GM19025 (cell line): ENCODE data around the gene PRDM4.
"Not testable (repeated sequence)": the region's sequence is repeated elsewhere in the genome, so short reads cannot be mapped to it uniquely, and the experiment has no call there.

Source experiments
- ATAC-seq: cut with Tn5 transposase; IDR thresholded peaks from one replicate; pipeline ENCODE4 v1.9.1; 2021; ENCODE audit warnings: mild to moderate bottlenecking, low read depth, moderate library complexity; ENCODE audit not compliant: unreplicated experiment

PRDM4 gene

DNA sequence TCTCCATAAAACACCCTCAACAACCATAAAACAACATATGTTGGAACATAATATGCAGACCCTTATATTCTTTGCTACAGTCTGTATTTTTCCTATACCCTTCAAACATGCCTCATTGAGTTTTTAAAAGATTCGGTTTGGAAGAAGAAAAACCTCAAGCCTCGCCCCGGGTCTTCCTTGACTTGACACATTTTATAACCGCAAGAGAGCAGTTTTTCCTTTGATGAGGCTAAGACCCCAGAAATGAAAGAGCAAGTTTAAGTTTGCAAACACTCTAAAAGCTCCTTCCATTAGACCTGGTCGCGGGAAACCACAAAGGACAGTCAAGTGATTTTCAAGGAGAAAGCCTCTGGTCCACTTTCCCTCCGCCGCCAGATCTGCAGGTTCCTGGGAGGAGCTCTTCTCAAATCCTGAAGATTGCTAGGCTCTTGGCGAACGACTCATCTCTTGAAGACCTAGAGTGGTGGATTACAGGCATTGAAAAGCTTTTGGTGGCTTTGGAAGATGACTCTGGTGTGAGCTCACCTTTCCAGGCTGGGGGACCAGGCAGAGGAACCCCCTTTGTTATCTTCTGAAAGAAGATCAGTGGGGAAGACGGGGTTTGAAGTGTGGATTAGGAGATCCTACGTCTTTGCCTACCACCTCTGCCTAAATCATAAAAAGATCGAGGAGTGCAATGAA lies 13.6 kb upstream of the PRDM4 start, which contains the start of gene ASCL4:
ASCL4 (plus strand) TSS at position 356 of the 681 bp plus-strand sequence. CDS start 515 bp downstream, outside the sequence.
- ATAC-seq: no peak

DNA sequence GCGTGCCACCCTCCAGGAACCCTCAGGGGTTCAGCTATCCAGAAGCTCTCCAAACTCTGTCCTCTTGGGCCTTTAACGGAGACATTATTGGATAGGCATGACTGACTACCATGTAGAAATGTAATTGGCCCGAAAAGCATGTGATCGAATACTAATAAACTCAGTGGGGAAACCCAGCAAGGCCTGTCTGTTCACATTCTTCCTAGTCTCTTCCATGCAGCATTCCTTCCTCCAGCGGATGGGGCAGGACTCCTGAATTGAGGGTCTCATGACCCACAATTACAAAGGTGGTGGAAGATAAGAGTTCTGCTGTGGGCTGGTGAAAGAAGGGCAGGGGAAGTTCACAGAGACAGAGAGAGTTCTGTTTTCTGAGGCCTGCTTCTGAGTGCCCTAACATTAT lies 6.5 kb upstream of the PRDM4 start:
- ATAC-seq: no peak

DNA sequence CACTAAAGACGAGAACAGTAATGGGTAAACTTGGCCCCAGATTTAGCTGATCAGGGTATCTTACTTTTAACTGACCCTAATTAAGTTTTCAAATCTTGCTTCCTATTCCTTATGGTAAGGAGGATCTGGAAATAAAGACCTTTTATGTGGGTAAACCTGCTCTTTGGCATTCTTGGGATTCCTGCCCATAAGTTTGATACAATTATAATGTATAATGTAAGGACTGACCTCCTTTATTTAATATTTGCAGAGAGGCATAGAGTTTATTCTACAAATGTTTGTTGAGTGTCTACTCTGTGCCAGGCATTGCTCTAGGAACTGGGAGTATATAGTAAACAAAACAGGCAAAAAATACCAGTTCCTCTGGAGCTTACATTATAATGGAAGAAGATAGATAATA lies 4.4 kb upstream of the PRDM4 start:
- ATAC-seq: no peak

DNA sequence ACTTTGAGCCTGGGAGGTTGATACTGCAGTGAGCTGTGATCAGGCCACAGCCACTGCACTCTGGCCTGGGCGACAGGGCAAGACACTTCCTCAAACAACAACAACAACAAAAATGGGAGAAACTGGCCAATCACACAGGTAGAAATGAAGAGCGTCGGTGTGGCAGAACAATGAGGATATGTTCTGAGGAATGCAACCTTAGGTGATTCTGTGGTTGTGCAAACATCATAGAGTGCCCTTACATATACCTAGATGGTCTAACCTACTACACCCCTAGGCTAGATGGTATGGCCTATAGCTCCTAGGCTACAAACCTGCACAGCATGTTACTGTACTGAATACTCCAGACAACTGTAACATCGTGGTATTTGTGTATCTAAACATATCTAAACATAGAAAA lies 3.7 kb upstream of the PRDM4 start:
- ATAC-seq: no peak

DNA sequence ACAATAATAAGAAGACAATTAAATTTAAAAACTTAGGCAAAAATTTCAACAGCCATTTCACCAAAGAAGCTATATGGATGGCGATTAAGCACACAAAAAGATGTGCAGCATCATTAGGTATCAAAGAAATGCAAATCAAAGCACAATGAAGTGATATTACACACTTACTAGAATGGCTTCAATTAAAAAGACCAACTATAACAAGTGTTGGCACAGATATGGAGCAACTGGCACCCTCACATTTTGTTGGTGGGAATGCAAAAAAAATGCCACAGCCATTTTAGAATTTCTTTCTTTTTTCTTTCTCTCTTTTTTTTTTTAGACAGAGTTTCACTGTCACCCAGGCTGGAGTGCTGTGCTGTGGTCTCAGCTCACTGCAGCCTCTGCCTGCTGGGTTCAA lies 1.9 kb upstream of the PRDM4 start:
- ATAC-seq: no peak

DNA sequence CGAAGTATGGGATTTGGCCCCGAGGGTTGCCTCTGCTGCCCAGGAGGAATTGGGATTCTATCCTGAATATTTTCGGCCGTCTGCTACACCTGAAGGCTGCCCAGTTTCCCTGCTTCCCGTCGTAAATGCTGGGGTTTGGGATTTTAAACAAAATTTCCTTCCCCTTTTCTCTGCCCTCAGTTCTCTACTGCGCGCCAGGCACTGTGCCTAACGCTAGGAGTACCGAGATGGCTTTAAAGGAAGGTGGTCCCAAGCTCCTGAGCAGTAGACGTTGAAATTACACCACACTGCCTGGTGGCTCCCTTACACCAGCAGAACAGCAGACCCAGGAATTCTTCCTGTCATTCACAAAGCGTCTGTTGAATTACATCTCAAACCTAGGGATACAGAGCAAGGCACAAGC lies 566 bp upstream of the PRDM4 start:
- ATAC-seq: no peak

DNA sequence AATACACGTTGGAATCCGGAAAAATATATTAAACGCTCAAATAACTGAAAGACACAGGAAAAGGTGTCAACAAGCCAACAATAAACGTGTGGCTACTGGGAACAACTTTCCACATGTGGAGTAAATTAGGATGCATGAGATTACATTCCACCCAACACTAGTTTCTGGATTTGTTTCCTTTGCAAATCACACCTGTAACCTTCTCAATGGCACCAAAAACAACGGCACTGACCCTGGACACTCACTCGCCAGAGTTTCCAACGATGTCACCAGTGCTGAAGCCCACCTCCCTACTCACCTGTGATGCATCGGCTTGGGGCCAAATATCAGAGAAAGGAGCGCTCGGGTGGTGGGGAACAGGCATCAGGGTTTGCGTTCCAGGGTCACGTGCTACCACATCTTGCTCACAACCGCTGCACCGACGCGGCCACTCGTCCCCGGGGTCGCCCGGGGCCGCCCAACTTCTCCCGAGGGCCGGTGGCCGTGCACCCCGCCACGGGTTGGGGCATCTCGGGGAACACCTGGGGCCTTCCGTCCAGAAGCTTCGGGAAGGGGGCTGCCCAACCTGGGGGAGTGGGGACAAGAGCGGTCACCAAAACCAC lies 629 bp downstream of the PRDM4 start:
- ATAC-seq: peak; percentile 7

DNA sequence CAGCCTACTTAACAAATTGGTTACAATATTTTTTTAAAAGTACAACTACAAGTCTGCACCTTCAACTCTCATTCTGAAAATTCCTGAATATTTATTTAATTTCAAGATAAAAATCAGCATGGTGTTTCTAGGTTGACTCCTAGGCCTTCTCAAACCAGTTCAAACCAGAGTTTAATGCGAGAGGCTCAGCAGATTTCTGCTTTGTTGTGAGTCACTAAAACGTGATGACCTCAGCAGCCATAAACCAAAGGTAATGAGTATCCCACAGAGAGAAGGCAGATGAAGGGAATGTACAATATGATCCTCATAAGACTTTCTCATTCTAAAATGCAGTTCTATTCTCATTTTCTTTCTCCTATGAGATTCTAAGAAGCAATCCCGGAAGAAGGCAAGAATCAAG lies 1.5 kb downstream of the PRDM4 start:
- ATAC-seq: no peak

DNA sequence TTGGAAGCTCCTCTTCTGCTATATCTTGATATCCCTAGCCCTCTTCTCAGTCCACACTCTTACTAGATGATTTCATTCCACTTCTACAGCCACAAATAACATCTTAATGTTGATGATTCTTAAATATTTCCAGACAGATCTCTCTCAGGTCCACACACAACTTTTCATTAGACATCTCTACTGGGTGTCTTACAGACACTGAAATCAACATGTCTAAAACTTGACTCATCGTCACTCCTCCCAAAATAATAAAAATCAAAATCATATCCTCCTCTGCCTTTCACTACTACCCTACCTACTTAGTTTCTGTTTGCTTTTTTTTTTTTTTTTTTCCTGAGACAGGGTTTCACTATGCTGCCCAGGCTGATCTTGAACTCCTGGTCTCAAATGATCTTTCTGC lies 11.9 kb downstream of the PRDM4 start:
- no peak for ATAC-seq

DNA sequence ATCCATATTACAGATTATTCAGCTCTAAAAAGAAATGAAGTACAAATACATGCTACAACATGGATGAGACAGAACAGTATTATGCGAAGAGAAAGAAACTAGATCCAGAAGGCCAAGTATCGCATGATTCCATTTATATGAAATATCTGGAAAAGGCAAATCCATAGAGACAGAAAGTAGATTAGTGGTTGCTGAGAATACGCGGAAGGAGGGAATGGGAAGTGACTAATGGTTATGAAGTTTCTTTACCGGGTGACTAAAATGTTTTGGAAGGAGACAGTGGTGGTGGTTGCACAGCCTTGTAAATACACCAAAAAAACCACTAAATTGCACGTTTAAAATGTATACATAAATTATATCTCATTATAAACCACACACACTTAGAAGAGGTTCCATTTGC lies 12.5 kb downstream of the PRDM4 start:
- ATAC-seq: no peak

DNA sequence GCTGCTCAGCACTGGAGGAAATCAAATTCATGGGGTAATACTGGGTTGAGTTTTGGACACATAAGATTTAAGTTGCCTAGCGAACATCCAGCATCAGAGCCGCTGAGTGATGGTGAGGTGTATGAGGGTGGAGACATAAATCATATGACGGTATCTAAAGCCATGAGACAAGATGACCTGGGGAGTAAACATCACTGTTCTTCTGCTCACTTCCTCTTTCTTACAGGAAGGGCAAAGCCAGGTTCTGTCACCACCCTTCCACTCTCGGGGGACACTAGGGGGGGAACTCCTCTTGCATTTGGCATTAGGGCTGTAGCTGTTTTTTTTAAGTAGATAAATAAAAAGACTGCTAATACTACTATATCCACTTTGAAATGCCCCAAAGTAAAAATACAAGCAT lies 24.0 kb downstream of the PRDM4 start:
- ATAC-seq: peak; percentile 85

DNA sequence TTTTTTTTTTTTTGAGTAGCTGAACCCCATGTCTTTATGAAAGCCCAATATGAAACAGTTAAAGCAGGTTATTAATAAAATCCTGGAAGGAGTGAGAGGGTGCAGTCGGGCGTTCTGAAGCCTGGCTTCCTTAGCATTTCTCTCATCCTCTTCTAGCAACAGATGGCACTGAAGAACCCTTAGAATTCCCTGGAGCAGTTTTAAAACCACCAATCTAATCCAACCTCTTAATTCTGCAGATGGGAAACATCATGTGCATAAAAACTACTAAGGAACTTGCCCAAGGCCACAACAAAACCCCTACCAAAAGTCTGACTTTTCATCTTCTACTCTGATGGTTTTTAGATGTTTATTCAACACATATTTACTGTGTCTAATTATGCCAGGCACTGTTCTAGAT lies 25.2 kb downstream of the PRDM4 start:
- ATAC-seq: no peak

DNA sequence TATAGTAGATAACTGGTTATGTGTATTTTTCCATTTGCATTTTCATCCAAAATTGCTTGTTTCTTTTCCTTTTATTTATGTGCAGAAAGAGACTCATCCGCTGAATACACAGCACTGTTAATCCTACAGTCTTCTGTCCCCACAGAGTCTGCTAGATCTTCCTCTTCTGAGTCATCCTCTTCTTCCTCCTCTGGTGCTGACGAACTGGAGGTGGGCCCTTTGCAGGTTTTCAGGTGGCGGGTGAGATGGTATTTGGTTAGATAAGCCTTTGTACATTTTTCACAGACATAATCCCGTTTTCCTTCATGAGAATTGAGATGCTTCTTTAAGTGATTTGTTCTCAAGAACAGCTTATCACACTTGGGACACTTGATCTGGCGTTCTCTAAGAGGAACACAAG lies 26.8 kb downstream of the PRDM4 start:
- ATAC-seq: no peak

DNA sequence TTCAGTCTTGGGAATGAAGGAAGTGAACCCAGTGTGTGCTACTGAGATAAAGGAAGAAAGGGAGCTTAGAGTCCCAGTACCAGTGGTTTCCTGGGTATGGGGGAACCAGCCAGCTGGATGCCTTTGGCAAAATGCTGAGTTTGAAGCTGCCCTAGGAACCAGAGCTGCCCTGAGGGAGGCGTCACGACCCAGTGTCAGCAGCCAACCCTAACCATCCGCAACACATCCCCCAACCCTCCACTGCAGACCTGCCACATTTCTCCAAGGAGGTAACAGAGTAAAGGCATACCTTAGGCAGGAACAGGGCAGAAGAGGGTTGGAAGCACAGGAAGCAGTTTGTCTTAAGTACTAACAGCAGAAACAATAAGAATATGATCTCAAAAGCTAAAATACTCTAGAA lies 28.6 kb downstream of the PRDM4 start:
- no peak for ATAC-seq

DNA sequence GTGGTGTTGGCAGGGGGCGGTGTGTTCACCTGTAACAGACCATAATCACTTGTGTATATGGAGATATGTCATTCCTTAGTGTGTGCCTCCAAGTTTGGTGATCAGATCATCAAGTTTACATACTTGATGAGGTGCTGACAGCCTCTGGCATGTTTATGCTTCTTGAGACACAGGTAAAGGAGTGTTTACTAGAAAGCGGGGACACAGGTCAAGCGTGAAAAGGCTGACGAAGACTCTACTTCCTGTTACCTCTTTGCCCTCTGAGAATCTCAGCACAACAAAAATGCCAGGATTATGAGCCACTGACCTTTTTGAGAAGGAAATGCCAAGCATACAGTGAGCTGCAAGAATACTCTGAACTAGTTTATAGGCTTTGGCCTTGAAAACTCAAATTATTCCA lies 29.6 kb downstream of the PRDM4 start:
- ATAC-seq: no peak

DNA sequence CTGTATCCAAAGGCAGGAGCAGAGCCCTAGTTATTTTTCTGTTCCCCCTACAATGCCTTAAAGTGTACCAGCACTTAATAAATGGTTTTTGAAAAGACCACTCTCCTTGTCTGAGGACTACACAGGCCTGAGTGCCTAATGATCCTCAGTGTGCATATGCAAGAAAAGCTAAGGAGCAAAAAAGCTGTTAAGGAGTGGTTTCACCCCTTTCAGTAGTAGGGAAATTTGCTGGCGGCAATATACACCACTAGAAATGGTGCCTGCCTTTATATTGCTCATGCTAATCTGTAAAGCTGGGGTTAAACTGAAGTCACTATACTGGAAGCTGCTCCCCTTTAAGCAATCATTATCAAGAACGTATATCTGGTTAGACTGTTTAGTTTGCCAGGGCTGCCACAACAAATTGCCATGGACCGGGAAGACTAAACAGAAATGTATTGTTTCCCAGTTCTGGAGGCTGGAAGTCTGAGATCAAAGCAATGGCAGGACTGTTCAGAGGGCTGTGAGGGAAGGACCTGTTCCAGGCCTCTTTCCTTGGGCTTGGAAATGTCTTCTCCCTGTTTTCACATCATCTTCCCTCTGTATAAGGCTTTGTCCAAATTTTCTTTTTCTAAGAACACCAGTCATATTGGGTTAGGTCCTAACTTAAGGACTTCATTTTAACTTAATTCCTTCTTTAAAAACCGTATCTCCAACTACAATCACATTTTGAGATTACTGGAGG lies 30.2 kb downstream of the PRDM4 start:
- ATAC-seq: no peak

DNA sequence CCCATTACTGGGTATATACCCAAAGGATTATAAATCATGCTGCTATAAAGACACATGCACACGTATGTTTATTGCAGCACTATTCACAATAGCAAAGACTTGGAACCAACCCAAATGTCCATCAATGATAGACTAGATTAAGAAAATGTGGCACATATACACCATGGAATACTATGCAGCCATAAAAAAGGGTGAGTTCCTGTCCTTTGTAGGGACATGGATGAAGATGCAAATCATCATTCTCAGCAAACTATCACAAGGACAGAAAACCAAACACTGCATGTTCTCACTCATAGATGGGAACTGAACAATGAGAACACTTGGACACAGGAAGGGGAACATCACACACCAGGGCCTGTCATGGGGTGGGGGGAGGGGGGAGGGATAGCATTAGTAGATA lies 33.2 kb downstream of the PRDM4 start:
- ATAC-seq: not testable (repeated sequence)

DNA sequence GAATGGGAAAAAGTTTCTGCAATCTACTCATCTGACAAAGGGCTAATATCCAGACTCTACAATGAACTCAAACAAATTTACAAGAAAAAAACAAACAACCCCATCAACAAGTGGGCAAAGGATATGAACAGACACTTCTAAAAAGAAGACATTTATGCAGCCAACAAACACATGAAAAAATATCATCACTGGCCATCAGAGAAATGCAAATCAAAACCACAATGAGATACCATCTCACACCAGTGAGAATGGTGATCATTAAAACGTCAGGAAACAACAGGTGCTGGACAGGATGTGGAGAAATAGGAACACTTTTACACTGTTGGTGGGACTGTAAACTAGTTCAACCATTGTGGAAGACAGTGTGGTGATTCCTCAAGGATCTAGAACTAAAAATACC lies 33.6 kb downstream of the PRDM4 start:
- not testable (repeated sequence) for ATAC-seq

DNA sequence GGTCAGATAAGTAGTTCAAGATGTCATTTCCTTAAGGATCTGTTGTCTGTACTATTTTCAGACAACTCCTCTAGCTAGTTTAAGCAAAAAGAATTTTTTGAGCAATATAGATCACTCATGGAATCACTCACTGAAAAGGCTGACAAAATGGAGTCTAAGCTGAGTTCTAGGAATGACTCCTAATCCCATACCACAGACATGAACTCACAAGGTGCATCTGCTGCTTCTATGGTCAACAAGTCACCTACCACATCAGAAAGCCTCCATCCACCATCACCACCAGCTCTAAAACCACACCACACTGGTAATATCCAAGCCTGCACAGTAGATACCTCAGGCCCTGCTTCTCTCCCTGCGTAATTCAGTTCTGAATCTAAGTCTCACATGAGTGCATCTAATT lies 42.3 kb downstream of the PRDM4 start:
- ATAC-seq: no peak

DNA sequence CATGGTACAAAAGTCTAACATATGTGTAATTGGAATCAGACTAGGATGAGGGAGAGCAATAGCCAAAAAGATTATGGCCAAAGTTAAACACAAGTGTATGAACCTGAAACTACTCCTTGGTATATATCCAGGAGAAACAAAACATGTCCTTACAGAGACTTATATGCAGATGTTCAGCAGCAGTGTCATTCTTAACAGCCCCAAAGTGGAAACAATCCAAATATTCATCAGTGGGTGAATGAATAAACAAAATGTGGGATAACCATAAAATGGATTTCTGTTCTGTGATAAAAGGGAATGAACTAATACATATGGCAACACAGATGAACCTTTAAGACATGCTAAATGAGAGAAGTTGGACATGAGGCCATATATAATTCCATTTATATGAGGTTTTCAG lies 45.2 kb downstream of the PRDM4 start:
- no peak for ATAC-seq

DNA sequence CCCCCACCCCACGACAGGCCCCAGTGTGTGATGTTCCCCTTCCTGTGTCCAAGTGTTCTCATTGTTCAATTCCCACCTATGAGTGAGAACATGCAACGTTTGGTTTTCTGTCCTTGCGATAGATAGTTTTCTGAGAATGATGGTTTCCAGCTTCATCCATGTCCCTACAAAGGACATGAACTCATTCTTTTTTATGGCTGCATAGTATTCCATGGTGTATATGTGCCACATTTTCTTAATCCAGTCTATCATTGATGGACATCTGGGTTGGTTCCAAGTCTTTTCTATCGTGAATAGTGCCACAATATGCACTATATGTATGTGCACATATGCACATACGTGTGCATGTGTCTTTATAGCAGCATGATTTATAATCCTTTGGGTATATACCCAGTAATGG lies 55.4 kb downstream of the PRDM4 start:
- not testable (repeated sequence) for ATAC-seq

DNA sequence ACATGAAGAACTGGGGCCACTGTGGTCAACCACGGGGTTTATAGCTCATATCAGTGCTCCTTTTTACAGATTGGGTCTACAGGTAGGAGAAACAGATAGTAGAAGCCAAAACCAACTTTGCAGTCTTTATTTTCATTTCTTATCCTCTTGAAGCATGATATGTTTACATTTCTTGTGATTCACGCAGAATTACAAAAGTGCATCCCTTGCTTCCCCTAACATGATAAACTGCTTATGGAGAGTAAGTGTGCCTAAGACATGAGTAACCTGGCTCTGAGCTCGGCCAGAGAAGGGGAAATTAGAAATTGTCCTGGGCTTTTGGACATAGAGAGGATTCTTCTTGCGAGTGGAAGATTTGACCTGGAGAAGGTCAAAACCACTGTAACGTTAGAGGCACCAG lies 56.9 kb downstream of the PRDM4 start:
- no peak for ATAC-seq
